GM19397 (cell line): Measurements from ENCODE around the gene ACAA1.
"Not testable (repeated sequence)": the region's sequence is repeated elsewhere in the genome, so short reads cannot be mapped to it uniquely, and the experiment has no call there.

Experiments
- ATAC-seq: cut with Tn5 transposase; IDR thresholded peaks from one replicate; pipeline ENCODE4 v1.9.1; 2021; ENCODE audit warnings: mild to moderate bottlenecking, moderate library complexity; ENCODE audit not compliant: unreplicated experiment

Gene ACAA1

GRCh38 chr3:38107911-38108648, 28.8 kb downstream of the ACAA1 start:
- no peak for ATAC-seq

DNA sequence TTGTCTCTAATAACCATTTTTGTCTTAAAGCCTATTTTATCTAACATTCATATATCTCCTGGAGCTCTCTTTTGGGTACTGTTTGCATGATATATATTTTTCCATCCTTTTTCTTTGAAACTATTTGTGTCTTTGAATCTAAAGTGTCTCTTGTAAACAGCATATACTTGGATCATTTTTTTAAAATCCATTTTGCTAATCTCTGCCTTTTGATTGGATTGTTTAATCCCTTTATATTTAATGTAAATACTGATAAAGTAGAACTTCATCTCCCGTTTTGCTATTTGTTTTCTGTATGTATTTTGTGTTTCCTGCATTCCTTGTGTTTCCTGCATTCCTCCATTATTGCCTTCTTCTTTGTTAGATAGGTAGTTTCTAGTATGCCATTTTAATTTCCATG, 31.4 kb downstream of the ACAA1 start:
- no peak for ATAC-seq

DNA sequence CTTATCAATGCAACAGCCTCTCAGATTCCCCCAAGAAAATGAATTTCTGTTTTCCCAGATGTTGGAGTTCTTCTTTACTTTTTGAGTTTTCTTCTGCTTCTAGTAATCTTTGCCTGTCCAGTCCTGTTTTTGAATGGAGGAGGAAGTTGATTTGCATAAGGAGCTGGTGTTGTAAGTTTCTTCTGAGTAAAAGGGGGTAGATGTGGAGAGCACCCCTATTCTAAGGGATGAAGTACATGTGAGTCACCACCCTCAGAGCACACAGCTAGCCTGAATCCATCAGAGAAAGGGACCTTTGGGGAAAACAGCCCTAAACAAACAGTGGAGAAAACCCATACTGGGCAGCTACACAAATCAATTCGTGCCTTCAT, 34.5 kb downstream of the ACAA1 start:
- ATAC-seq: no peak

DNA sequence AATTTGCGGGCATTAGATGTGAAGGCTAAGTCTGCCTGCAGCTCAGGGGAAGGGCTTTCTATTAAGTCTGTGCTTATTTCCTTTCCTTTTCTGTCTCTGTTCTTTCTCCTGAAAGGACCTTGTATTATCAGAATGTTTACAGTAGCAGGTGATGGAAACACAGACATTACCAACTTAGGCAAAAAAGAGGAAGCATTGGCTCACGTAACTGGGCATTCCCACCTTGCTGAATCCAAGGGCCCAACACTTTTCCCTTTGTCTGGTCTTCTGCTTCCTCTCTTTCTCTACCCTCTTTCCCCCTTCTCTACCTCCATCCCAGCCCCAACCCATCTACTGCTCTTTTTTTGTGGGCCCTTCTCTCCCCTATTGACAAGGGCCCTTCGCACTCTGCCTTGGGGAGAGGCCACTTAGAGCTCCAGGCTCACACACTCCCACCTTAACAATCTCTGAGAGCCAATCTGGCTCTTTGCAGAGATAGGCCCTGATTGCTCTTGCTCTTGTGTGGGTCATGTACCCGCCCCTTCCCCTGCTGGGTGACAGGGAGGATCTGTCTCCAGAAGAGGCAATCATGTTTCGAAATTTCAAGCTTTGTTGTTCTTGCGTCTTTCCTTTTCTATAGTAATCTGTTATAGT, 35.0 kb downstream of the ACAA1 start:
- no peak for ATAC-seq

GRCh38 chr3:38100498-38100897, 36.4 kb downstream of the ACAA1 start:
- ATAC-seq: no peak

DNA sequence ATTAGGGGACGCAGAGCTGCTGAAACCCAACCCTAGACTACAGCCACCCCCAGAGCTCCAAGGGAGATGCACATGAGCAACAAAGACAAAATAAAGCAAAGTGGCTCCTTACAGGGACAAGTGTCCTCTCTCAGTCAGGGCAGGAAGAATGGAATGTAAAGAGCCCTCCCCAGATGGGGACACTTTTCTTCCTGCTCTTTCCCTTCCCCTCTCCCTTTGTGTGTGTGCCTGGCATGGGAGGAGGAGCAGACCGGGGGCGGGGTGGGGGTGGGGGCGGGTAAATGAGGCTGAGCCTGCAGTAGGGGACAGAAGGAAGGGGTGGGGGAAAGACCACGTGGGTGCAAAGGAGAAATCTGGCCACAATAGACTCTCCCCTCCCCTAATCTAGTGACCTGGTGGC, 37.4 kb downstream of the ACAA1 start:
- no peak for ATAC-seq

- ATAC-seq: no peak
These were observed 38.6 kb downstream of the ACAA1 start for GRCh38 chr3:38098376-38098723.

DNA sequence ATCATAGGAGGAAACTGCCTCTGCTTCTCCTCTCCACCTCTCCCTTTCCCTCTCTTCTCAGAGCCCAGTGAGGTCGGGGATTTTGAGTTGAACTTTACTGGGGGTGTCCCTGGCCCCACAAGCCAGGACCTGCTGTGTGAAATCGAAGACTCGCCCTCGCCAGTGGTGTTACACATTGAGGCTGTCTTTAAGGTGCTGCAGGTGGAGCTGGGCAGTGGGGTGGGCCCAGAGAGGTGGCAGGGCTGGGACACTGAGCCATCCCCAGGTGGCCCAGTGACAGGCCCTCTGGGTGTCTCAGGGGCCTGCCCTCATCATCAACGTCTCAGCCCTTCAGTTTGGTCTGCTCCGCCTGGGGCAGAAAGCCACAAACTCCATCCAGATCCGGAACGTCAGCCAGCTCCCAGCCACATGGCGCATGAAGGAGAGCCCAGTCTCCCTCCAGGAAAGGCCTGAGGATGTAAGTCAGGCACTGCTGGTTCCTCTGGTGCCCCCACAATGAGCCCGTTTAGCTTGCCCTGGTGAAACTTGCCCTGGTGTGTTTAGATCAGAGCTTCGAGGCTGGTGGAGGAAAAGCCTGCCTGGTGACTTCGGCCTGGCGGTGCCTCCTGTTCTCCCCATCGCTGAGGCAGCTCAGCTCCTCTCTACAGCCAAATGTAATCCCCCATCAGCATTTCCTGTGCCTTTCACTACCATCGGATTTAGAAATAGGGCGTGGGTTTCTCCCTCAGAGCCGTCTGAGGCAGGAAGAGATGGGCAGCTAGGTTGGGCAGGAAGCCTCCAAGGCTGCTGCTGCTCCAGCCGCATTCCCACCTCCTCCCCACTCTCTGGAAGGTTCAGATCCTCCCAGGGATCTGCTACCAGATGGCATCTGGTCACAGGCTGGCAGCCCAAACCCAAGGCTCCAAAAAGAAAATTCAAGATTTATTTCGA, 39.2 kb downstream of the ACAA1 start:
- no peak for ATAC-seq

GRCh38 chr3:38095669-38096483, 41.1 kb downstream of the ACAA1 start:
- ATAC-seq: no peak

DNA sequence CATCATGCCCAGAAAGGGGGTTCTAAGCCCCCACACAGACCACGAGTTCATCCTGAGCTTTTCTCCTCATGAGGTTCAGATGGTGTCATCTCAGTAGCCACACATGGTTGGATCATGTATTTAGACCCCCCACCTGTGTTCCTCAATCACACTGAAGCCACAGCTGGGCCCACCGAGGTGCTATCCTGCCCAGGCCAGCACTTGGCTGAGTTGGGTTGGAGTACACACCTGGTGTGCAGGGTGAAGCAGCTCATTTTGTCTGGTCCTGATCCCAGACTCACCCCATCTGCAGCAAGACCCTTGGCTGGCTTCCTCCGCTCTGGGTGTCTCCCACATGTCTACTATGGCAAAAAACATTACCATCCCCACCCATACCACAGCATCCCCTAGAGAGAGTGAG, 41.9 kb downstream of the ACAA1 start:
- ATAC-seq: no peak

- ATAC-seq: no peak
These were observed 46.5 kb downstream of the ACAA1 start for GRCh38 chr3:38090453-38090852.

DNA sequence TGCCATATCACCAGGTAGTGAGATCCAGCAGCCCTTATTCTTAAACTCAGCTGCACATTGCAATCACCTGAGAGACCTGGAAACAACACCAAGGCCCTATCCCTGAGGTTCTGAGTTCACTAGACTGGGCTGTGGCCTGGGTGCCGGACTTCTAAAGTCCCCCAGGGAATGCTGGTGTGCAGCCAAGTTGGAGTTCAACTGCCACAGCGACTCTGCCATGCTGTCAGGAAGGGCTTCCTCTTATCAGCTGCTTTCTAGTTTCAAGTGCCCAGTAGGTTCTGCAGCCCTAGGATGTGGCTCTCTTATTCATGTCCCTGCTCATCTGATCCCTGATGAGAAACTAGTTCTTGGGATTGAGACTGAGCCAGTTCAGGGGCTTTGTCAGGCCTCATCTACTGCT, 47.8 kb downstream of the ACAA1 start:
- no peak for ATAC-seq

DNA sequence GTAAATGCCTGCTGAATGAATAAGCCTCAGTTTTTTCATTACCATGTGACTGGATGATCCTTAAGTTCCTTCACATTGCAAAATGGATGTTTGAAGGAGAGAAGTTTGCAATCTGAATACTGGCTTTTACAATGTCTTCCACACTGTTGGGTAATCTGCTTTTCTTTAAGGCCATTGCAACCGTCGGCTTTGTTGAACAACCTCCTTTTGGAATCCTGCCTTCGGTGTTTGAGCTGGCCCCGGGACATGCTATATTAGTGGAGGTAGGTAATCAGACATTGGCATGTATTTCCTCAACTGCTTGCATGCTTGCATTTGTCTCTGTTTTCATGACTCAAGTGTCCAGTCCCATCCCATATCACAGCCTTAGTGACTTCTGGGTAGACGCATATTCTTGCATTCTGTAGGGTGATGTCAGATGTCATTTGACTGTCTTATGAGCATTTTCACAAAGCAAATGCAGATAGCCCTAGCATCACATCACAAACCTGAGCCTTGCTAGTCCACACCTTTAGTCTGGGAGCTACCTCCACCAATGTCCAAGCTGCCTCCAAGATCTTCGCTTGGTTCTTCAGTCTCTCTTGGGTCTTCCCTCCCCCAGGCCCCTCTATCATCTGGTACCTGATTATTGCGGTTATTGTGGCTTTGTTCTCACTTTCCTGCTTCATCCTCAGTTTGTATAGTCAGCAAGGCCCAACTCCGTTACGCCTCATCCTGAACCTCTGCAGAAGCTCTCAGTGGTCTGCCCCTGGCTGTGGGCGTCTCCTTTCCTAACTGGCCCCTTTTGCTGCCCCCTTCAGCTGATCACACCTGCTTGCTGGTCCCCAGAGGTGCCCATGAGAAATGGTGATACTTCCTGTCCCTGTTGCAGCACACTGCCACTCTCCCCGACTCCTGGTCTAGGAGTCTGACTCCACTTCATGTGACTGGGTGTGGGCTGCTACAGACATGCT, 48.5 kb downstream of the ACAA1 start:
- no peak for ATAC-seq

GRCh38 chr3:38087278-38087677, 49.6 kb downstream of the ACAA1 start:
- not testable (repeated sequence) for ATAC-seq

DNA sequence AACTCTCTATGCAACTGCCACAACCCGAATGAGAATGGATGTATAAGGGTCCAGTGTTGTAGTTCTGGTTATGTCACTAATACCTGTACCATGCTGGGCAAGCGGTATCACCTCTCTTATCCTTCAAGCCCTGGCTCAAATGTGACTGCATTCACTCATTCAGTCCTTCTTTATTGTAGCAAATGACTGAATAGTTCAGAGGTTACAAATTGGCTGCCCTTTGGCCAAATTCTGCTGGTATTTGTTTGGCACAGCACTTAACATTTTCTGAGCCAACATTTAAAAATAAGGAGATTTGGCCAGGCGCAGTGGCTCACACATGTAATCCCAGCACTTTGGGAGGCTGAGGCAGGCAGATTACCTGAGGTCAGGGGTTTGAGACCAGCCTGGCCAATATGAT, 50.4 kb downstream of the ACAA1 start:
- no peak for ATAC-seq

DNA sequence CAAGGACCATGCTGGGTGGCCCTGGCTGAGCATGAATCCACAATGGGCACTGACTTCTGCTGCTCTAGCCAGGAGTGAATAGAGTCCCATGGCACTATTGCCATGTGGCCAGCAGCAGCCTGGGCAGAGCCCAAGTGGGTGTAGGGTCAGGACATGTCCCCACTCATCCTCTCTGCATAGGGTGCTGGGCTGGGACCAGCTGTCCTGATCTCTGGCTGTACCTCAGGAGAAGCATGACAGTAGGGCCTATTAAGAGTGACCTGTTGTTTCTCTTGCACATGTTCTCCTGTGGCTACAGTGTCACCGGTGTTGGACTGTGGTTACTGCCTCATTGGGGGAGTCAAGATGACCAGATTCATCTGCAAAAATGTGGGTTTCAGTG, 51.0 kb downstream of the ACAA1 start:
- no peak for ATAC-seq

DNA sequence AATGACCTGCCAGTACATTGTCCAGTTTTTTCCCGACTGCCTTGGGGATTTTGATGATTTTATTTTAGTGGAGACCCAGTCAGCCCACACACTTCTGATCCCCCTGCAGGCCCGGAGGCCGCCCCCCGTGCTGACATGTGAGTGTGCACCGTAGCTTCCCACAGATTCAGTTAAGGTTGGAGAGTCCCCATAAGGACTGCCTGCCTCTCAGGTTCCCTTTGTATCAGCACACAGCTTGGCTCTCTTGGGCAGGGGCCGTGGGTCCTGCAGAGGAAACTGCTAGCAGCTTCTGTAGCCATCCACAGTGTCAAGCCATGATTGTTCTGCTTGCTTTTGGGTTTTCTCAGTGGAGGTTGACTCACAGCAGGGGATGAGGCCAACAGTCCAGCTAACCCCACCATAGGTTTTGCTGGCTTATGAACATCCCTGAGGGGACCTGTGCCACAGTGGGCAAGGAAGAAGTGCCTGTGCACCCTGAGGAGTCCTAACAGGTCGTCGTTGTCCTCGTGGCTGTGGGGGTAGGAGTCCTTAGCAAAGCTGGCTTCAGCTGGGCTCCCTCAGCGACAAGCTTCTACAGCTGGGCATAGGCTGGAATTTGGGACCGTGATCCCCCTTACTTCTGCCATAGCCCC, 51.5 kb downstream of the ACAA1 start:
- no peak for ATAC-seq

DNA sequence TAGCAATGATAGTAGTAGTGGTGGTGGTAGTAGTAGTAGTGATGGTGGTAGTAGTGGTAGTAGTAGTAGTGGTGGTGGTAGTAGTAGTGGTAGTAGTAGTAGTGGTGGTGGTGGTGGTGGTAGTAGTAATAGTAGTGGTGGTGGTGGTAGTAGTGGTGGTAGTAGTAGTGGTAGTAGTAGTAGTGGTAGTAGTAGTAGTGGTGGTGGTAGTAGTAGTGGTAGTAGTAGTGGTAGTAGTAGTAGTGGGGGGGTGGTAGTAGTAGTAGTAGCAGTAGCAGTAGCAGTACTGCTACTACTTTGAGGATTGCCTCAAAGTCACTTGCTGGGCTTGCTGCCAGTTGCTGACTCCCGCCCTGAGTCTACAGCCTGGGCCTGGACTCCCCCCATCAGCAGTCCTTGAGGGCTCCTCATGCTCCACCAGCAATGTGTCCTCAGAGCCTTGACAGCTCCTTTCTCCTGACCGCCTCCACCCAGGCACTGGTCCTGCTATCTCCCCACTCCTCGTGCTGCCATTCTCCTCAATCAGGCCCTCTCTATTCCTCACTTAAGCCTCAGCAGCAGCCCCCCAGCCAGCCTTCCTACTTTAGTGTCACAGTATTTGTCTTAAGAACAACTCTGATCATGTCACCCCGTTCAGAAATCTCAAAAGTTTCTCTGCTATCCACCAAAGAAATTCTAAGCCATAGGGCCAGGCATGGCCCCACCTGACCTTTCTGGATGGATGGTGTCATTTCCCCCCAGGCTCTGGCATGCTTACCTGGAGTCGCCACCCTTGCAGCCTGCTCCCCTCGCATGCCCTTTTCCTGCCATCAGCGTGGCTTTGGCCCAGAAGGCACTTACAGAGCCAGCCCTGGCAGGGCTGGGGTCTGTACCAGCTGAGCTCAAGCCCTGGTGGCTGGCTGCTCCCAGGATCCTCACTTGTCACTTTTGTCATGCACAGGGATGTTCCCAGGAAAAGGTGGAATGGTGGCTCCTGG, 52.3 kb downstream of the ACAA1 start:
- no peak for ATAC-seq
